HepG2 (cell line): ENCODE measurements around the gene MYO1E. TPM values are rescaled to one million over a fixed set of nuclear protein-coding genes. Genes with fewer than 3 reads are reported as not detected.
A peak's percentile ranks its signal among the peaks of the same experiment; 100 is the strongest.

Source experiments
- ARNT ChIP-seq: fragments of 450-650 bp; IDR thresholded peaks from 2 replicates; pipeline ENCODE4 v1.6.1; 2017
- FOXM1 ChIP-seq: sonication (generic); formaldehyde crosslinking; IDR thresholded peaks from 2 replicates; pipeline ENCODE4 v1.5.0; 2020; ENCODE audit warnings: missing genetic modification reagents
- FOXP1 ChIP-seq, 2 experiments: fragments of 450-650 bp in 1 of 2; IDR thresholded peaks; 2 replicates each; pipeline ENCODE4 v1.6.1; 2017 to 2018; ENCODE audit warnings: antibody characterized with exemption in 1 of 2
- FUBP1 ChIP-seq: sonication (generic); formaldehyde crosslinking; IDR thresholded peaks from 2 replicates; pipeline ENCODE4 v1.5.1; 2020; ENCODE audit warnings: missing genetic modification reagents, mild to moderate bottlenecking, borderline replicate concordance
- HCFC1 ChIP-seq: fragments of 150-350 bp; IDR thresholded peaks from 2 replicates; pipeline ENCODE4 v1.6.1; 2014; ENCODE audit warnings: low read depth, low read length
- JUNB ChIP-seq: sonication (generic); formaldehyde crosslinking; IDR thresholded peaks from 2 replicates; pipeline ENCODE4 v1.8.0; 2022; ENCODE audit warnings: missing genetic modification reagents, mild to moderate bottlenecking, borderline replicate concordance
- JUND ChIP-seq: sonication (generic); formaldehyde crosslinking; IDR thresholded peaks from 2 replicates; pipeline ENCODE4 v1.8.0; 2022; ENCODE audit warnings: mild to moderate bottlenecking, missing genetic modification reagents
- MIXL1 ChIP-seq: IDR thresholded peaks from 2 replicates; pipeline ENCODE4 v1.6.1; 2016
- NFATC3 ChIP-seq: sonication (generic); formaldehyde crosslinking; IDR thresholded peaks from 2 replicates; pipeline ENCODE4 v1.5.1; 2020; ENCODE audit warnings: mild to moderate bottlenecking, missing genetic modification reagents
- NR2F1 ChIP-seq, 2 experiments: fragments of 450-650 bp in 1 of 2; formaldehyde crosslinking in 1 of 2; IDR thresholded peaks; 2 replicates each; pipeline versions ENCODE4 v1.5.0 to v1.6.1; 2016 to 2020; ENCODE audit warnings: mild to moderate bottlenecking in 1 of 2, missing compliant biosample characterization in 1 of 2, missing genetic modification reagents in 1 of 2, moderate library complexity in 1 of 2
- NR2F6 ChIP-seq, 2 experiments: IDR thresholded peaks; 2 replicates each; pipeline ENCODE4 v1.6.1; 2016; ENCODE audit warnings: antibody characterized with exemption in 1 of 2, mild to moderate bottlenecking in 1 of 2
- PATZ1 ChIP-seq: sonication (generic); formaldehyde crosslinking; IDR thresholded peaks from 2 replicates; pipeline ENCODE4 v1.4.0; 2020; ENCODE audit warnings: missing genetic modification reagents
- PAXIP1 ChIP-seq: sonication (generic); formaldehyde crosslinking; conservative IDR thresholded peaks from 2 replicates; pipeline ENCODE4 v1.4.0; 2020; ENCODE audit warnings: mild to moderate bottlenecking, missing genetic modification reagents, moderate library complexity
- POLR2AphosphoS5 ChIP-seq: IDR thresholded peaks from 2 replicates; pipeline ENCODE4 v1.6.1; 2012; ENCODE audit warnings: low read depth, low read length
- ZBTB7B ChIP-seq: sonication (generic); formaldehyde crosslinking; IDR thresholded peaks from 2 replicates; pipeline ENCODE4 v1.4.0; 2020; ENCODE audit warnings: missing genetic modification reagents
- ZNF251 ChIP-seq: sonication (generic); formaldehyde crosslinking; IDR thresholded peaks from 2 replicates; pipeline ENCODE4 v1.9.0; 2021; ENCODE audit warnings: mild to moderate bottlenecking, missing genetic modification reagents
- ZNF253 ChIP-seq: sonication (generic); formaldehyde crosslinking; IDR thresholded peaks from 2 replicates; pipeline ENCODE4 v1.8.0; 2022; ENCODE audit warnings: mild to moderate bottlenecking, missing genetic modification reagents, borderline replicate concordance
- ZNF30 ChIP-seq: sonication (generic); formaldehyde crosslinking; IDR thresholded peaks from 2 replicates; pipeline ENCODE4 v1.5.0; 2020; ENCODE audit warnings: mild to moderate bottlenecking, missing genetic modification reagents
- ZNF513 ChIP-seq: sonication (generic); formaldehyde crosslinking; conservative IDR thresholded peaks from 2 replicates; pipeline ENCODE4 v1.5.0; 2020; ENCODE audit warnings: missing genetic modification reagents
- ZNF530 ChIP-seq: sonication (generic); formaldehyde crosslinking; IDR thresholded peaks from 2 replicates; pipeline ENCODE4 v1.5.0; 2020; ENCODE audit warnings: low read depth, mild to moderate bottlenecking, missing genetic modification reagents
- ZNF564 ChIP-seq: sonication (generic); formaldehyde crosslinking; IDR thresholded peaks from 2 replicates; pipeline ENCODE4 v1.8.1; 2023; ENCODE audit warnings: mild to moderate bottlenecking, missing genetic modification reagents
- ZNF607 ChIP-seq: sonication (generic); formaldehyde crosslinking; IDR thresholded peaks from 2 replicates; pipeline ENCODE4 v1.5.1; 2020; ENCODE audit warnings: missing genetic modification reagents, mild to moderate bottlenecking, borderline replicate concordance
- ZNF660 ChIP-seq: sonication (generic); formaldehyde crosslinking; IDR thresholded peaks from 2 replicates; pipeline ENCODE4 v1.5.1; 2020; ENCODE audit warnings: mild to moderate bottlenecking, low read depth, missing genetic modification reagents, borderline replicate concordance
- polyA plus RNA-seq, 8 experiments: library from polyadenylated mRNA; depleted of rRNA in 3 of 8; stranded (reverse) in 7 of 8; unstranded in 1 of 8; fragments of >200 nt; fragmentation: Illumina TruSeq in 4 of 8; extraction: Trizol in 4 of 8; gene quantifications; 2 replicates each; pipeline versions ENCODE4 v1.2.1 to v1.2.3, GENCODE V29; 2011 to 2016; ENCODE audit warnings: low read depth in 4 of 8, missing spikeins in 1 of 8, mixed read lengths in 1 of 8; ENCODE audit not compliant: insufficient read depth in 1 of 8
- total RNA-seq, 5 experiments: library from RNA; depleted of rRNA; stranded (reverse); fragments of >200 nt; fragmentation: Illumina TruSeq; extraction: Trizol; gene quantifications; 2 replicates each; pipeline ENCODE4 v1.2.3, GENCODE V29; 2016; ENCODE audit warnings: low read depth in 1 of 5

MYO1E gene
- total and polyA plus RNA-seq, 2 of the 13 experiments (the other 11 are each of a cell fraction or from before 2014, with no cell fraction given) = 15.7 to 25.1 TPM

GRCh38 chr15:59168536-59168935, 204.1 kb downstream of the MYO1E start (continued):
- TF ChIP-seq FUBP1 (CRISPR knock-in tag) = no peak
- TF ChIP-seq ZNF530 (CRISPR knock-in tag) = no peak
- TF ChIP-seq JUND (CRISPR knock-in tag) = peak; percentile 70; the same call in 1 of the 2 replicates
- peak; percentile 50; the same call in 1 of the 2 replicates for TF ChIP-seq PAXIP1 (CRISPR knock-in tag)
- no peak for TF ChIP-seq ZNF607
- TF ChIP-seq ZNF564 (CRISPR knock-in tag) = no peak
- TF ChIP-seq ZNF251 (CRISPR knock-in tag) = no peak
- no peak for TF ChIP-seq ARNT
- no peak for TF ChIP-seq ZNF30 (CRISPR knock-in tag)
- no peak; the same call in 1 of the 2 replicates for TF ChIP-seq ZBTB7B
- TF ChIP-seq NR2F1 (CRISPR knock-in tag; IDR thresholded peaks at IDR 0.05) = 0 out of 4 replicates have a peak, but pooled peaks of 1 of the 2 experiments have one; percentile 23
- TF ChIP-seq ZNF513 (CRISPR knock-in tag) = no peak
- TF ChIP-seq ZNF253 (CRISPR knock-in tag) = no peak
- TF ChIP-seq POLR2AphosphoS5 = no peak
- peak; percentile 30; the same call in 1 of the 2 replicates for TF ChIP-seq MIXL1 (CRISPR knock-in tag)
- TF ChIP-seq FOXM1 (CRISPR knock-in tag) = no peak
- no peak for TF ChIP-seq FOXP1 (IDR thresholded peaks at IDR 0.05)
- TF ChIP-seq FOXP1 (CRISPR knock-in tag; IDR thresholded peaks at IDR 0.05) = no peak
- no peak for TF ChIP-seq PATZ1 (CRISPR knock-in tag)
- TF ChIP-seq JUNB (CRISPR knock-in tag) = peak; percentile 56; the same call in 1 of the 2 replicates
- TF ChIP-seq NFATC3 (CRISPR knock-in tag) = no peak
- peak; percentile 42; the same call in 1 of the 2 replicates for TF ChIP-seq NR2F6 (IDR thresholded peaks at IDR 0.05)
- peak; percentile 81 for TF ChIP-seq NR2F6 (CRISPR knock-in tag; IDR thresholded peaks at IDR 0.05)
- TF ChIP-seq HCFC1 = no peak
- no peak for TF ChIP-seq ZNF660
